Left cardiac atrium (tissue), 4 donors: ENCODE measurements around the gene SMIM9. TPM values are rescaled to one million over a fixed set of nuclear protein-coding genes. Genes with fewer than 3 reads are reported as not detected.
"Not testable (repeated sequence)": the region's sequence is repeated elsewhere in the genome, so short reads cannot be mapped to it uniquely, and the experiment has no call there.

Experiments
- ATAC-seq, 2 donors: fragments of 200-7000 bp; cut with Tn5 transposase; one replicate each; pipeline ENCODE4 v1.9.1; 2020; ENCODE audit warnings: mild to moderate bottlenecking in 2 of 2, moderate library complexity in 2 of 2
- DNase-seq: peaks from one replicate; pipeline ENCODE4 v3.0.0-alpha.2; 2020
- intact Hi-C, 2 donors: fragments of 100-400 bp; cut with DNase I; formaldehyde crosslinking; loops; one replicate each; pipeline versions ENCODE4 v1.14.1 to v1.15.1; 2022 to 2023
- total RNA-seq, 2 donors: library from RNA; stranded (reverse); fragmentation: NEBNext Ultra II Directional; extraction: Animal tissue kit (Norgen Biotek cat#: 25700); gene quantifications; one replicate each; pipeline ENCODE4 v1.2.1, GENCODE V29; 2021
- donor health status: DM: no; HTN: yes; CAD: no.
- donor health status: DM: no; HTN: yes; CAD: no; lungs with severe emphysema.
- donor health status: DM: yes; HTN: yes; CAD: no.
- donor health status: Dilated cardiomyopathy.

SMIM9 gene
- total RNA-seq, 2 donors from 2014 or later: not detected

DNA sequence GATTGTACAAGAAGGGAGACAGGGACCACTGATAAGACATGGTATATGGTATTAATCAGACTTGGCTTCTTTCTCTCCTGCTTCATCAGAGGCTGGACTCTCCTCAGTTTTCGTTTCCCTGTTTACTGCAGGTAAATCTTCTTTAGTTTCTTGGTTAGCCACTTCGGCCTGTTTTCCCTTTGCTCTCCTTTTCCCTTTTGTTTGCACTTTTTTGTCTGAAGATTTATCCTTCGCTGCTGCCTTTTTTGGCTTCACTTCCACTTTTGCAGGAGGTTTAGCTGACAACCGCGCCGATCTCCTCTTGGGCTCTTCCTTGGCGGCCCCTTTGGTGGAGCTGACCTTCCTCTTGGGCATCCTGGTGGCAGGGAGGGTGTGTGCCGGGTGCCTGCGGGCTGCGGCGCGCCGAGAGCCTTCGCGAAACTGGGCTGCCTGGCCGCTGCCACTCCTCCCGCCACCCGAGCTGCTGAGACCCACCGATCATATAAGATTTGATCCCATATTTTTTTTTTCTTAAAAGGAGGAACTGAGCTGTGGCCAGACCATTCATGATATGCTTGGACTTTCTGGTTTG is 17.3 kb downstream of the SMIM9 start:
- ATAC-seq, intact Hi-C loops, DNase-seq: not testable (repeated sequence)

DNA sequence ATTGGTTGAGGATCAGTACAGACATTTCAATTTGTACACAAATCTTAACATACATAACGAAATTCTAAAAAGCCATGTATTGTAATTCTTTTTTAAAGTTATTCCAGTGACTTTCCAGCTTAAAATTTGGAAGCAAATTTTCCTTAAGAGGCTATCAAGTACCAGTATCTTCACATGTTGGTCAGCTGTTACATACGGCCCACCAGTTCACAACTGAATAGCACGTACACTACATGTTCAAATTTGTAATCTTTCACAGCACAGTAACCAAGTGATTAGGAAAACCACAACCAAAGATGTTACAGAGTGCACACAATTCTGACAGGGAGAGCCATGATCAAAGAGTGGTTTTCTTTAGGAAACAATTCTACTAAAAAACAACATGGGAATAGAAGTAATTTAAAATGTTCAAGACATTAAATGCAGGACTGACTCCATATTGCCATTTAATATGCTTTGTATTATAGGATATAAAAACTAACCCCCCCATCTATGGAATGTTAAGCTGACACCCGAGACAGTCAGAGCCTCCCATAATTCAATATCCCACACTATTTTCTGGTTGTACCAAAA is 18.1 kb downstream of the SMIM9 start:
- DNase-seq, ATAC-seq, intact Hi-C loops: not testable (repeated sequence)

DNA sequence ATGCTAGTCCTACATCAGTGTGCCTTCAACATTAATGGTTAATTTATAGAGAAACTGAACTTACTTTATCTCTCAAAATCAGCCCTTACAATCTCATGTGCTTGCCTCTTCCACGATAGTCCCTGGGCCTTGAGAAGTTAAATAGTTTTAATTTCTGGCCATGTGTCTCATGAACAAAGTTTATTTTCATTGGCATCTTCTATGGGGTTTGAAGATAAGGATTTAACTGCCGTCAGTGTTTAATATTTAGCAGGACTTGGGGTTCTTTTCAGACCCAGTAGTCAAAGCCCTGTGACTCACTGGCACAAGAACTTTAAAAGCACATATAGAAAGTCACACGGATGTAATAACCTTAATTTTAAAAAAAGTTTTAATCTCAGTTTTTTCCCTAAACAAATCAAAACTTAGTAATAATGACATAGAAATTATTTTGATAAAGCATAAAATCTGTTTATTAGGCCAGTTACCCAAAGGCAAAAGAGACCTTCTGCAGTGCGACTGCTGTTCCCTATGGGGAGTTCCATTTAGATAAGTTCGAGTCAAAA is 19.1 kb downstream of the SMIM9 start:
- DNase-seq (no peak), ATAC-seq (no peak)
- intact Hi-C loops: no loop called here

DNA sequence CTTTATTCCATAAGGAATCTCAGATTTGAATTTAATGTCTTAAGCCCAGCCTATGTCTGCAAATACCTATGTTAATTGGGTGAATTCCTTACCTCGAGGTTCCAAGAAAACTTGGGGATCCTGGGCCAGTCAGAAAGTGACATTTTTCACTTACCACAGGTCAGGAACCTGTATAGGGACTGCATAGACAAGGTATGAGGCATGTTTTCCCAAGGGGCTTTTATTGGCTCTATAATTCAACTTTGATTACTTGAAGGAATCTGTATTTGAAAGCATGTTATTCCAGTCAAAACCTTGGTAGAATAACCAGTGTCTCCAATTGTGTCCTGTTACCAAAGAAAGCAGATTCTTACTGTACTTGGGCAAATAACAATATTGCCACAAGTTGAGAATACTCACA is 20.7 kb downstream of the SMIM9 start:
- intact Hi-C loops: no loop called here
- DNase-seq: no peak
- no peak for ATAC-seq

DNA sequence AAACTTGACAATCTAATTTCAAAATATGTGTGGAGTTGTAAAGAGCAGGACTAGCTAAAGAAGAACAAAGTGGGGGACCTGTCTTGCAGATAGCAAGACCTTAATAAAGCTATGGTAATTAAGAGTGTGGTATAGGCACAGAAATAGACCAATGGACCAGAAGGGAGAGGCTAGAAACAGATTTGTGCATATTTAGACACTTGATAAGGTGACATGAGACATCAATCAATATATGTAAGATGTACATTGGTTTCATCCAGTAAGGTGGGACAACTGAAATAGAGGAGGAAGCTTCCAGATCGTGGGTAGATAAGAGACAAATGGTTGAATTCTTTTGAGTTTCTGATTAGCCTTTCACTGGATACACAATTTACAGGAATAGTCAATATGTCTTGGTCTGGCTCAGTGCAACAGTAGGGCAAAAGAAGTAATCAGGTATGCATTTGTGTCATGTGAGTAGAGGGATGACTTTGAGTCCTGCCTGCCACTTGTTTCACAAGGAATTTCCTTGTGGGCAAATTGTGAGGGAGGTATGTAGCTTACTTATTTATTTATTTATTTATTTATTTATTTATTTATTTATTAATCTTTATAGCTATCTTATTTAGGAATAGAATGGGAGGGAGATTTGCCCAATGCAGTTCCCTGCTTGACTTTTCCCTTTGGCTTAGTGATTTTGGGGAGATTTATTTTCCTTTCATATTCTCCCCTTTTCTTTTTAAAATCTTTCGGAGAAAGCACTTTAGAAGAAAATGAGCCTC is 21.9 kb downstream of the SMIM9 start:
- intact Hi-C loops: no loop called here
- ATAC-seq: no peak
- DNase-seq: no peak

DNA sequence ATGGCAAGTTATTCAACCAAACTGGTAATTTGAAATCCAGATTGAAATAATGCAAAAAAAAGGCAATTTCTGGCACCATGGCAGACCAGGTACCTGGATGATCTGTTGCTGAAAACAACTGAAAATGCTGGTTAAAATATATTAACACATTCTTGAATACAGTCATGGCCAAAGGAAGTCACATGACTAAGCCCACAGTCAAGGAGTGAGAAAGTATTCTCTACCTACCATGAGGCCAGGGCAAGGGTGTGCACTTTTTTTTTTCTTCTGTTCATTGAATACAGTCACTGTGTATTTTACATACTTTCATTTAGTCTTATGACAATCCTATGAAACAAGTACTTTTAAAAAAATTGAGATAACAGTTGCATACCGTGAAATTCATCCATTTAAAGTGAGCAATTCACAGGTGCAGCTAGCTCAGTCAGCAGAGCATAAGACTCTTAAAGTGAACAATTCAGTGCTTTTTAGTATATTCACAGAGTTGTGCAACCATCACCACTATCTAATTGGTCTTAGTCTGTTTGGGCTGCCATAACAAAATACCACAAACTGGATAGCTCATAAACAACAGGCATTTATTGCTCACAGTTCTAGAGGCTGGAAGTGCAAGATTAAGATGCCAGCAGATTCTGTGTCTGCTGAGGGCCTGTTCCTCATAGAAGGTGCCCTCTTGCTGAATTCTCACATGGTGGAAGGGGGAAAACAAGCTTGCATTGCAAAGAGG is 24.4 kb downstream of the SMIM9 start:
- no peak for ATAC-seq
- no peak for DNase-seq
- intact Hi-C loops: no loop called here

DNA sequence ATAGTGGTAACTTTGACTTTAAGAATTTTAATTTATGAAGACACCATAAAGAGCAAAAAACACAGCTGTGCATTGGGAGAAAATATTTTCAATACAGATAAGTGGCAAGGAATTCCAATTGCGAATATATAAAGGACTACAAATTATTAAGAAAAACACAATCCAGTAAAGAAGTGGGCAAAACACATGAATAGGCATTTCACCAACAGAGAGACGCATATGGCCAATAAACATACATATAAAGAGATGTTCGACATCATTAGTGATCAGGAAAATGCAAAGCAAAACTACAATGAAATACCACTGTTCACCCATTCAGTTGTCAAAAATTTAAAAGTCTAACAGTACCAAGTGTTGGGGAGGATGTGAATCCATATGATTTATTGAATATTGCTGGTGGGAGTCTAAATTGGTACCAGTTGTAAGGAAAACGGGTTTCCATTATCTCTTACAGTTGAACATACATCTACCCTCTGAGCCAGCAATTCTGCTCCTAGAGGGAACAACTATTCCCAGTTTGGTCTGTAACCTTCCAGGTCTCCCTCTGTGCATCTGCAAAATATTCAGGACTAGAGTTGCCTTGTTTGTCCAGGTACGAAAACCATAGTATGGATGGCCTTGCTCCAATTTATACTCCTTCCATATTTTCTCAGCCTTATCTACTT is 27.5 kb downstream of the SMIM9 start:
- no peak for ATAC-seq
- intact Hi-C loops: no loop called here
- no peak for DNase-seq

DNA sequence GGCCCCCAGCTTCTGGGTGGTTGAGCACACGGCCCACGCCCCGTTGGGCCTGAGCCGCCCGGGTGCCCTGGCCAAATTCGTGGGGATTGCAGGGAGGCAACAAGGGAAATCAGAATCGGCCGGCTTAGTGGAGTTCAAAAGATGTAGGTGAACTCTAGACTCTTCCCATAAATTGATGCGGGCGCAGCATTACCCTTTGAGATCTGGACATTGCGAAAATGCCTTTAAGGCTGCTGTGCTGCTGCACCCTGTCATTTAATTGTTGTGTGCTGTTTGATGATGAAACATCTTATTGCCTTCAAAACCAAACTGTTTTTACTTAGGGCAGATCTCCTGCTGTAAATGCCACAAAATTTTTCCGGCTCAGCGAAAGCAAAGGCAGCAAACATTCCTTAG is 28.8 kb downstream of the SMIM9 start:
- no peak for ATAC-seq
- no peak for DNase-seq
- intact Hi-C loops: no loop called here

DNA sequence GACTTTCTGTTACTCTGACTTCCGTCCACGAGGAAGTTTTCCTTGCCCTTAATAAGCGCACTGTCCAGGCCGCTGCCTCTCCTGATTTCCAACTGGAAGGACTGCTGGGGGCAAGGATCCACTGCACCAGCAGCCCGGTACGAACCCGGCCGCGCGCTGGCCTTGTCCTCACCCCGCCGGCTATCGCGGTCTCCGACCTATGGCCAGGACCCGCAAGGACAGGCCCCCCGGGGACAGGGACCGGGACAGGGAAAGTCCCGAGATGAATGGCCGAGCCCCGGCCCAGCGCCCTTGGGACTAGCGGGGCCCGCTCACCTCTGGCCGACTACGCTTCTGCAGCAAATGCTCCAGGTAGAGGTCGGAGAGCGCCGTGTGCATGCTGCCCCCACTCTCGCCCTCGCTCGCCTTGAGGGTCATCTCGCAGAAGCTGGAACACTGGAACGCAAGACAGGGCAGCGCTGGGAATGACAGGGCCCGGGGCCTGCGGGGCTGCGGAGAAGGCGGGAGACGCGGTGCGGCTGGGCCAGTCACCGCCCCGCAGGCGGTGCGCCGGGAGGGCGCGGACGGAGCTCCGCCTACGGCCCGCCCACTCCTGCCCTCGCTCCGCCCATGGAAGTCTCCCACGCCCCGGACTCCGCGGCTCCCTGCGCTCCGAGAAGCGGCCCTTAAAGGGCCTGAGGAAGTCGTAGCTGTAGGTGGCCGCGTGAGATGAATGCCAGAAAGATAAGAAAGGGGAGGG is 29.3 kb downstream of the SMIM9 start, which contains the start of gene MPP1:
Gene MPP1, minus strand, starts transcription at position 529 of the 739 bp plus-strand sequence. Its CDS starts 112 bp downstream, at position 417.
- intact Hi-C loops: no loop called here
- ATAC-seq (peak; percentile 99 to 100), DNase-seq (peak; percentile 76)

DNA sequence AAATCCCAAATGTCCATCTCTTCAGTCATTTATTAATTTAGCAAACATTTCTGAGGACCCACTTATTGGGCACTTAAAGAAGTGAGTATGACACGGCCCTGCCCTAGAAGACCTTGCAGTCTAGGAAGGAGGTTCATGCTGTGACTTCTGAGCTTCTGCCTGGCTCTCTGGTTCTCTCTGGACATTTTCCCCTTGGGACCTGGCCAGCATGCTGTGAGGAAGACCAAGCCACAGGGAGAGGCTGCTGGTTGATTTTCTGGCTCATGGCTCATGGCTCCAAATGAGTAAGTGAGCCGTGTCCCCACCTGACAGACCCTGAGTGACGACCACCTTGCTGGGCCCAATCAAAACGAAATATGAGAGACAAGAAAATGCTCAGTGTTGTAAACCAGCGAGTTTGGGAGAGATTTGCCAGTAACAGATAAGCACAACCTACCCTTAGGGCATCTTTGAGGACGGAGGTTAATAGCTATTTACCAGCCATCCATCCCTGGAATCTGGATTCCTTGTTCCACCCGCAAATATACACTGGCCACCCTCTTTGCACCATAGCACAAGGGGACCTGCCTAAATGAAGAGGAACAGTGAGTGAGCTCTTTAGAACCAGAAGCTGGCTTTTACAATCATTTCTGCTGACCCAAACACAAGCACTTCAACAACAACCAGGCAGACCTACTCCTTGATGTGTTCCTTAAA is 30.1 kb downstream of the SMIM9 start:
- DNase-seq (no peak), ATAC-seq (peak; percentile 3 to 4)
- intact Hi-C loops: no loop called here

DNA sequence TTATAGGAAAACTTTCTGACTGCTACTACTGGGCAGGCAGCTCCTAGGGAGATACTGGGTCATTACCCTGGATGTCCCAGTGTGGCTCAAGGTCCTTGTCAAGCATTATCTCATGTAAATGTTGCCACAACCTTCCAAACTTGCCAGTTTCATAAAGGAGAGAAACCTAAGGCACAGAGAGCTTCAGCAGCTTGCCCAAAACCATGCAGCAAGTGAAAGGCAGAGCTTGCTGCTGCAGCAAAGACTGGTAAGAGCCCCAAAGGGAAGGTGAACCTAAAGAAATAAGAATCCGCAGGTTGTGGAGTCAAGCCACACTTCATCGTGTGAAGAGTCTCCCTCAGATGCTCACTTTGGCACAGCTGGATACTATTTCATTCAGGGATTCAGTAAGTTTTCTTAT is 31.5 kb downstream of the SMIM9 start:
- intact Hi-C loops: no loop called here

DNA sequence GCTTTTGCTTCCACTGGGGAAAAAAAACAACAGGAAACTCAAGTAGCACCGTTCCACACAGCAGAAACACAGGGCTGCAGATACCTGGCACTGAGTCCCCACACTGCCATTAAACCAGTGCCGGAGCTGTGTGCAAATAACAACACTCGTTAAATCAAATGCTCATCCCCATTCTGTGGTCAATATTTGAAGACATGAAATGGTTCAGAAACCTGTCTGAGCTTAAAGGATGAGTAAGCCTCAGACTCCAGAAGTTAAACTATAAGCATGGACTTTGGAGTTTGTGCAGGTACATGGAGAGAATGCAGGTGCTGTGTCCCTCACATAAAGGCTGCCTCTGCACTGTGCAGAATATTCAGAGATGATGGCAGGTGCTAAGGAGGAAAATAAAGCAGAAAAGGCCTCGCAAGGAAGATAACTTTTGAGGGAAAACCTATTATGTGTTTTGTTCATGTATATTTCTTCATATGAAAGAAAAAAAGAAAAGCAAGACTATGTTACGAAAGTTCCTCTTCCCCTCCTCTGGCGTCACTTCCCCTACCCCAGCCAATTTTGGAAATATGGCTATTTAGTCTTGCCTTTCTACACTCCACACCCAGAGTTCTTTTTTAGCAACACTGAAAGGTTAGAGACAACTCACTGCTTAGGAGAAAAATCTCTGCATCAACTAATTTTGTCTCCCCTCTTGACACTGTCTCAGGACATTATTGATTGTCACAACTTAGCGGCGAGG is 33.8 kb downstream of the SMIM9 start:
- DNase-seq (no peak), ATAC-seq (no peak)
- intact Hi-C loops: no loop called here

More for the DNA sequence above, 31.5 kb downstream of the SMIM9 start:
- ATAC-seq: no peak
- DNase-seq: no peak

DNA sequence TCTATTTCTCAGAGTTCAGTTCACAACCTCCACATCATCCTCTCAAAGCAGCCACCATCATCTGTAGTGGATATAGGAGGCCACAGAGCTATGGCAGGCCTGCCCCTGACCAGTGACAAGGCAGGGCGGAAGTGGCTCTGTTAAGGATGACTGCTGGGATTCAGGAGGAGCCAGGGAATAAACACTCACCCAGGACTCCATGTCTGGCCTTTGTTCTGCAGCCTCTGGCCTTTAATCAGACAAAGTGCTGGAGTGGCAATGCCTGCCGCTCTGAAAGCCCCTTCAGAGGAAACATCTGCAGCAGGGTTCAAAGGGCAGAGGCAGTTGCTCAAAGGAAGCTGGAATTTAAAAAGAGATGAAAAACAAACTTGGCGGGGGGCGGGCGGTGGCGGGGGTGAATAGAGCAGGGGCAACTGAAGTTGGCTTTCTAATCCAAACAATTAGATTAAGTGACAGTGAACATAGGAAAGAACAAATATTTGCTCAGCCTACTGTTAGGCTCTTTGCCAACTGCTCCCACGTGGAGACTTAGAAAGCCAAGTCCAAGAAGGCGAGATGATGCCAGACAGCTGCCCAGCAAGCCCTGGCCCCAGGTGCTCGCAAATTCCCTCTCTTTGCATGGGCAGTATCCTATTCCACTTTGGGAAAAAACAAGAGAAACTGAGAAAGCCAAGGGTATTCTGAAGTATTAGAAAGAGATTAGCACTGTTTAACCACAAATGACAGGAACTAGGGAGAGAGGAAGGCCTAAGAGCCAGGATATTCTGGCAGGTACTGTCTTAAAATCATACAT is 34.7 kb downstream of the SMIM9 start:
- intact Hi-C loops: no loop called here
- DNase-seq (peak; percentile 32), ATAC-seq (peak in 1 of 2 donors; percentile 55)

DNA sequence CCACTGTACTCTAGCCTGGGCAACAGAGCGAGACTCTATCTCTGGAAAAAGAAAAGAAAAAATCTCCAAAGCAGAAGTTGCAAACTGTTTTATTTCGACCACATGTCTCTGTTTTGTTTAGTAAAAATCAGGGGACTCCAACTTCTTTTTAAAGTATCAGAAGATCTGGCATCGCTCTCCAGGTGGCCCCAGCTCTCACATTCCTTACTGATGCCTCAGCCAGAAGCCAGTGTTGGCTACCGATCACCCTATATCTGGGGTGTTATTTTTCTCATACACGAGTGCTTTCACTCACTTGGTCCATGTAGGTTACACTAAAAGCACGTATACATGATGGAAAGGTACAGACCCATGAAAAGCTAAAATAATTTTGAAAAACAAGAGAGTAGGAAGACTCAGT is 37.5 kb downstream of the SMIM9 start:
- ATAC-seq: no peak
- intact Hi-C loops: no loop called here
- DNase-seq: no peak

DNA sequence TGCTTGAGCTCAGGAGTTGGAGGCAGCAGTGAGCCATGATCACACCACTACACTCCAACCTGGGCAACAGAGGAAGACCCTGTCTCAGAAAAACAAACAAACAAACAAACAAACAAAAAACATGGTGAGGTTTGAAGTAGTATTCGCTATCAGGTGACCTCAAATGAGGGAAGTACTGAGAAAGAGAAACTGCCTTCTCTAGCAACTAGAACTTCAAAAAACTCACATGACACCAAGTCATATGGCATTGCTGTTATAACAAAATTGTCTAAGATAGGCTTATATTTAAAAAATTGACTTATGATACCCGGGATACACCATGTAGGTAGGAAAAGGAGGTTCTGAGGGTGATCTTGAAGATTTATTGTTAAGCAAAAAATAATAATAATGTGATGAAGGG is 39.4 kb downstream of the SMIM9 start:
- no peak for ATAC-seq
- intact Hi-C loops: no loop called here
- DNase-seq: no peak

DNA sequence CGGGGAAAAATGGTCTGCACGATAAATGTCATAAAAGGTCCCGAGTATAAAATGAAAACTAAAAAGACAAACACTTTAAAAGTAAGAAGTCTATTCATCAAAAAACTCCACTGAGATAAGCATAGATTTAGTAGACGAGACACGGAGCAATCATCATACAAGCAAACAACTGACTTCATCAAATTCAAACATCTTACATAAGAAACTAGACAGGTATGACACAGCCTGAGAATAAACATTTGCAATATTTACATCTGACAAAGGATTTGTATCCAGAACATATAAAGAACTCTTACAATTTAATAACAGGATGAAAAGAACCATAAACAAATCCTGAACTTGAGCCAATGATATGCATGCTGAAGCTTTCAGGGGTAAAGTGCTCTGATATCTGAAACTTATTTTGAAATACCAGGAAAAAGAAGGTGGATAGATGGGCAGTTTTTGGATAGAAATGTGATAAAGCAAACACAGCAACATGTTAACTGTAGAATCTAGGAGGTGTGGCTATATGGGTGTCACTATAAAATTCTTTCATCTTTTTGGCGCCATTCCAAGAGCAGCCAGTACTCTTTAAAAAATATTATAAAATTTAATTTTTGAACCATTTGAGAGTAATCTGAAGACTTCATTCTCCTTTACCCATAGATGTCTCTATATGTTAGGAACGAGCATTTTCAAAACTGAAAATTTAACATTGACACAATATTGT is 41.2 kb downstream of the SMIM9 start:
- intact Hi-C loops: no loop called here
- DNase-seq (no peak), ATAC-seq (no peak)
